ENCODE measurements around the gene CABP1. TPM values are rescaled to one million over a fixed set of nuclear protein-coding genes. Genes with fewer than 3 reads are reported as not detected.

Gene CABP1
- total and polyA plus RNA-seq, 10 of the 15 experiments (the other 5 are each of a cell fraction or from before 2014, with no cell fraction given): 0.16 to 2.4 (median 0.80) TPM; not detected in 2

GRCh38 chr12:120698665-120699064 is 58.2 kb downstream of the CABP1 start:
- ChIA-PET RAD21 (ENCODE audit: unreplicated experiment) (interaction anchor here (0.8 kb wide), 1 partner anchor 9 kb away, joined by 3 read pairs; no protein-coding TSS in a partner anchor), SMC1A (ENCODE audit: uncharacterized antibody, unreplicated experiment) (interaction anchor here (0.8 to 2.5 kb wide), 4 partner anchors 10 to 273 kb away, joined by 3 to 14 read pairs (median 8); partner anchors contain the start of gene UNC119B), POLR2A (interaction anchor here (0.5 to 4.0 kb wide), 5 partner anchors 9 to 58 kb away, joined by 3 to 21 read pairs (median 3); partner anchors contain the start of genes MLEC and UNC119B), CTCF (interaction anchor here (0.9 to 3.9 kb wide), 8 partner anchors 9 to 273 kb away, joined by 3 to 18 read pairs (median 6); partner anchors contain the start of gene POP5)
- in situ Hi-C loops (cut with MboI): no loop called here
- no peak overlapping the region for H3K4me2 ChIP-seq (ENCODE audit: control insufficient read depth, insufficient read depth)
- peaks cover 38 to 46% of the 10 kb centered on the region in 2 experiments for H3K36me3 ChIP-seq (ENCODE audit: control insufficient read depth in 2 of 2, insufficient read depth in 2 of 2, low read length in 1 of 2)
- no peak for ATAC-seq
- no peak for DNase-seq (ENCODE audit: low read depth, low spot score)
- H3K4me1 ChIP-seq (ENCODE audit: control insufficient read depth, insufficient read depth, low read length): no peaks in the 10 kb centered on the region
- H2AFZ ChIP-seq (ENCODE audit: control insufficient read depth, low read depth, low read length): no peak overlapping the region
- no TSS peak for BruUV-seq (replicated peaks)
- H3K27me3 ChIP-seq (replicated peaks in 1 of 2; ENCODE audit: control insufficient read depth in 2 of 2, insufficient read depth in 2 of 2, low read length in 1 of 2): no peaks in the 10 kb centered on the region
- no peaks in the 10 kb centered on the region for H3K9me3 ChIP-seq (replicated peaks; ENCODE audit: control insufficient read depth, insufficient read depth, low read length)
- no peak overlapping the region for H3K4me3 ChIP-seq
- H4K20me1 ChIP-seq (ENCODE audit: control insufficient read depth, insufficient read depth): no peaks in the 10 kb centered on the region
- 70% methylated on average over 3 of the region's 3 CpGs for WGBS (ENCODE audit: insufficient coverage, insufficient replicate concordance, low lambda C conversion rate, missing lambda C conversion rate)
- no peak for FAIRE-seq
- TF ChIP-seq ZNF274 (IDR thresholded peaks at IDR 0.05; ENCODE audit: insufficient read depth, insufficient read length) (no peak), TAF1 (IDR thresholded peaks at IDR 0.05; ENCODE audit: borderline replicate concordance, low read depth, low read length) (no peak), SPI1 (IDR thresholded peaks at IDR 0.05; ENCODE audit: borderline replicate concordance, insufficient read depth, low read depth, low read length) (no peak), EGR1 (IDR thresholded peaks at IDR 0.05; ENCODE audit: borderline replicate concordance in 1 of 2, low read depth in 2 of 2, low read length in 2 of 2) (no peak), NRF1 (conservative IDR thresholded peaks at IDR 0.05; ENCODE audit: low read depth, low read length) (no peak)
- H3K79me2 ChIP-seq (ENCODE audit: control insufficient read depth, insufficient read depth, low read length): peaks cover 5% of the 10 kb centered on the region; the same call in 1 of the 2 replicates
- H3K9ac ChIP-seq (ENCODE audit: control insufficient read depth, insufficient read depth, low read length): no peak overlapping the region
- H3K27ac ChIP-seq (ENCODE audit: control insufficient read depth, insufficient read depth): no peak overlapping the region
- intact Hi-C loops (cut with micrococcal nuclease; ENCODE audit: unreplicated experiment): no loop called here

GRCh38 chr12:120699553-120699952 is 59.1 kb downstream of the CABP1 start:
- ChIA-PET SMC1A (ENCODE audit: uncharacterized antibody, unreplicated experiment) (interaction anchor here (0.8 to 2.5 kb wide), 2 partner anchors 11 to 272 kb away, joined by 3 to 14 read pairs; no protein-coding TSS in a partner anchor), POLR2A (interaction anchor here (1.4 to 4.0 kb wide), 3 partner anchors 10 to 50 kb away, joined by 3 to 21 read pairs (median 7); partner anchors contain the start of gene UNC119B), RAD21 (ENCODE audit: unreplicated experiment) (interaction anchor here (1.2 kb wide), 1 partner anchor 117 kb away, joined by 3 read pairs; no protein-coding TSS in a partner anchor), CTCF (interaction anchor here (0.8 to 3.9 kb wide), 8 partner anchors 9 to 272 kb away, joined by 3 to 18 read pairs (median 4); no protein-coding TSS in a partner anchor)
- no peak for ATAC-seq
- Histone ChIP-seq H4K20me1 (ENCODE audit: control insufficient read depth, insufficient read depth) (no peaks in the 10 kb centered on the region), H3K79me2 (ENCODE audit: control insufficient read depth, insufficient read depth, low read length) (peaks cover 2% of the 10 kb centered on the region; the same call in 1 of the 2 replicates), H3K9me3 (replicated peaks; ENCODE audit: control insufficient read depth, insufficient read depth, low read length) (no peaks in the 10 kb centered on the region), H3K27ac (ENCODE audit: control insufficient read depth, insufficient read depth) (no peak overlapping the region), H3K36me3 (ENCODE audit: control insufficient read depth in 2 of 2, insufficient read depth in 2 of 2, low read length in 1 of 2) (peaks cover 35 to 43% of the 10 kb centered on the region in 2 experiments), H3K4me2 (ENCODE audit: control insufficient read depth, insufficient read depth) (no peak overlapping the region), H3K27me3 (replicated peaks in 1 of 2; ENCODE audit: control insufficient read depth in 2 of 2, insufficient read depth in 2 of 2, low read length in 1 of 2) (no peaks in the 10 kb centered on the region), H3K9ac (ENCODE audit: control insufficient read depth, insufficient read depth, low read length) (no peak overlapping the region), H2AFZ (ENCODE audit: control insufficient read depth, low read depth, low read length) (no peak overlapping the region), H3K4me3 (no peak overlapping the region), H3K4me1 (ENCODE audit: control insufficient read depth, insufficient read depth, low read length) (no peaks in the 10 kb centered on the region)
- 97% methylated on average over 7 of the region's 7 CpGs for WGBS (ENCODE audit: insufficient coverage, insufficient replicate concordance, low lambda C conversion rate, missing lambda C conversion rate)
- TF ChIP-seq CHD2 (IDR thresholded peaks at IDR 0.05; ENCODE audit: borderline replicate concordance, low read depth, low read length): no peak
- TF ChIP-seq CEBPB (IDR thresholded peaks at IDR 0.05; ENCODE audit: borderline replicate concordance in 1 of 2, low read depth in 2 of 2, low read length in 2 of 2): no peak
- no peak for TF ChIP-seq RB1 (IDR thresholded peaks at IDR 0.05; ENCODE audit: borderline replicate concordance)
- no peak for TF ChIP-seq FOS (IDR thresholded peaks at IDR 0.05; ENCODE audit: borderline replicate concordance, extremely low read depth, insufficient read length)
- TF ChIP-seq NR2C1 (IDR thresholded peaks at IDR 0.05): no peak
- intact Hi-C loops (cut with micrococcal nuclease; ENCODE audit: unreplicated experiment): no loop called here
- in situ Hi-C loops (cut with MboI): no loop called here
- DNase-seq (ENCODE audit: low read depth, low spot score): no peak
- FAIRE-seq: no peak
- BruUV-seq (replicated peaks): no TSS peak
